GM21447 (cell line): ENCODE data around the gene PDXP.
A peak's percentile ranks its signal among the peaks of the same experiment; 100 is the strongest.

ENCODE experiments used
- ATAC-seq: cut with Tn5 transposase; IDR thresholded peaks from one replicate; pipeline ENCODE4 v1.9.1; 2021; ENCODE audit not compliant: unreplicated experiment

Gene PDXP

DNA sequence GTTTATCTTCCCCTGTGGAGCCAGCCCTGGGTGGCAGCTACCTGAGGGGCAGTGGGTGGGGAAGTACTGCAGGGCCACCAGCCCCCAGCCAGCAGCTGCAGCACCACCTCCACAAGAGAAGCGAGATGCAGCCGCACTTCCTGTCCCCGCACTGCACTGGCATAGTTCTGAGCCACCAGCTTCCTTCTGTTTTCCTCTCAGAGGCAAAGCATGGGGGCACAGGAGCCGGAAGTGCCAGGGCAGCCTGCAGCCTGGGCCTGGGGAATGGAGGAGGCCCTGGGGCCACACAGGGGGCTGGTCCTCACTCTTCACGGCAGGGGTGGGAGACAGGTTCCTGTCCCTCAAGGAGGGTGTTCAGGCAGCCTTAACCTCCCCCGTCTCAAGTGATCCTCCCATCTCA, 31.0 kb upstream of the PDXP start:
- ATAC-seq = no peak

DNA sequence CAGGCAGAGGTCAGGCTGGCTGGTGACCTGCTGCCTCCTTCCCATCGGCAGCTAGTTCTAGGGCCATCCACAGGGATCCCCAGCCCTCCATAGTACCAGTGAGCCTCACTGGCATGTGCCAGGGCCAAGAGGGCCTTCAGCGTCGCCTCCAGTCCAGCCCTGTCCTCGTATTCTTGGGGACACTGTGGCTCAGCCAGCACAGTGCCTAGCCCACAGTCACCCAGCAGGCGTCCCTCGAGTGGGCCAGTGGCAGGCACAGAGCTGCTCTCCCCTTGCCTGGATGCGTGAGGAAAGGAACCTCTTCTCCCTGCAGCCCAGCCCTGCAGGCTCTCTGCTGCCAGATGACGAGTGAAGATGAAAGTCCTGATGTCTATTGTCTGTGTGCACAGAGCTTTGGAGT, 29.7 kb upstream of the PDXP start:
- no peak for ATAC-seq

DNA sequence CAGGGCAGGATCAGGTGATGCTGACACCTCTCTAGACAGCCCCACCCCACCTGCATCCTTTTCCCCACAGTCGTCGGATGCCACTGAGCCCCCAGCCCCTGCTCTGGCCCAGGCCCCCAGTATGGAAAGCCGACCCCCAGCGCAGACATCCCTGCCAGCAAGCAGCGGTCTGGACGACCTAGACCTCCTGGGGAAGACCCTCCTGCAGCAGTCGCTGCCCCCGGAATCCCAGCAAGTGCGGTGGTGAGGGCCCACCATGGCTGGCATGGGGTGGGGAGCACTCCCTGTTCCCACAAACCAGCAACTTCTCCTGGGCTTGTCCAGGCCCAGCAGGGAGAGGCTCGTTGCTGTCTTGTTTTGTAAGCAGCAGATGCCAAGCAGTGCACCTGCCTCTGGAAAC, 28.6 kb upstream of the PDXP start:
- no peak for ATAC-seq

DNA sequence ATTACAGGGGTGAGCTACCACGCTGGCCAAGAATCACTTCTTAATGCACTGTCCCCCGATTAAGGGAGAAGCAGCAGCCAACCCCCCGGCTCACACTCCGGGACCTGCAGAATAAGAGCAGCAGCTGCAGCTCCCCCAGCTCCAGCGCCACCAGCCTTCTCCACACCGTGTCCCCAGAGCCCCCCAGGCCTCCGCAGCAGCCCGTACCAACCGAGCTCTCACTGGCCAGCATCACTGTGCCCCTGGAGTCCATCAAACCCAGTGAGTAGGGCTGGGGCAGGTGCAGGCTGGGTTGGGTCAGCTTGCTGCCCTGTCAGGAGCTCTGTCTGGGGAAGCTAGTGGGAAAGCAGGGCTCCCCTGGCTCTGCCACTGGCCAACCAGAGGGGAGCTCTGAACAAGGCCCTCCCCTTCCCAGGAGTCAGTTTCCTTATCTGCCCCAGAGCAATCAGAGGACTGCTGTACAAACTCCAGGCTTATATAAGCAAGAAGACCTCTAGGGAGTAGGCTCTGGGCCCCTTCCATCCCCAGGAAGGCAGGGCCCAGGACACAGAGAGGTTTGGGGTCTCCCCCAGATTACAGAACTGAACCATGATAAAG, 27.6 kb upstream of the PDXP start:
- no peak for ATAC-seq

DNA sequence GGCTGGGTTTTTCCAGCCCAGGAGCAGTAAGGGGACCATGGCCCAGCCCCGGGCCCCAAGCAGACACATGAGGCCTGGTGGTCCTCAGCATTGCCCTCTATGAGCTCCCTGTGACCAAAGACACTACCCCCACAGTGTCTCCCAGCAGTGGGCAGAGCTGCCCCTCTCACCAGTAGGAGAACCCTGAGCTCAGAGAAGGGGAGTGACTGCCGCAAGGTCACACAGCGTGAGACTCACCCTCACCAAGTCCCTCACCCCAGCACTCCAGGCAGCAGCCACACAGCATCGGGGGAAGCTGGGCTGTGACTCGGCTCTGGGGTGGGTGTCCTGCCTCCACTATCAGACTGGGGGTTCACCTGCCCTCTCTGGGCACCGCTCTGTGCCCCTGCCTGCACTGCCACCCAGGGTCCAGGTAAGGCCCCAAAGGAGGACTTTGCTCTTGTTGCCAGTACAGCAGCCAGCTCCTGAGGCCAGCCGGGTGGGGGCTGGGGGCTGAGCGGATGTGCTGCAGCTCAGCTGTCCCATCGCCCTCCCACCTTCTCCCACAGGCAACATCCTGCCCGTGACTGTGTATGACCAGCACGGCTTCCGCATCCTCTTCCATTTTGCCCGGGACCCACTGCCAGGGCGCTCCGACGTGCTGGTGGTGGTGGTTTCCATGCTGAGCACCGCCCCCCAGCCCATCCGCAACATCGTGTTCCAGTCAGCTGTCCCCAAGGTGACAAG, 26.9 kb upstream of the PDXP start:
- no peak for ATAC-seq

DNA sequence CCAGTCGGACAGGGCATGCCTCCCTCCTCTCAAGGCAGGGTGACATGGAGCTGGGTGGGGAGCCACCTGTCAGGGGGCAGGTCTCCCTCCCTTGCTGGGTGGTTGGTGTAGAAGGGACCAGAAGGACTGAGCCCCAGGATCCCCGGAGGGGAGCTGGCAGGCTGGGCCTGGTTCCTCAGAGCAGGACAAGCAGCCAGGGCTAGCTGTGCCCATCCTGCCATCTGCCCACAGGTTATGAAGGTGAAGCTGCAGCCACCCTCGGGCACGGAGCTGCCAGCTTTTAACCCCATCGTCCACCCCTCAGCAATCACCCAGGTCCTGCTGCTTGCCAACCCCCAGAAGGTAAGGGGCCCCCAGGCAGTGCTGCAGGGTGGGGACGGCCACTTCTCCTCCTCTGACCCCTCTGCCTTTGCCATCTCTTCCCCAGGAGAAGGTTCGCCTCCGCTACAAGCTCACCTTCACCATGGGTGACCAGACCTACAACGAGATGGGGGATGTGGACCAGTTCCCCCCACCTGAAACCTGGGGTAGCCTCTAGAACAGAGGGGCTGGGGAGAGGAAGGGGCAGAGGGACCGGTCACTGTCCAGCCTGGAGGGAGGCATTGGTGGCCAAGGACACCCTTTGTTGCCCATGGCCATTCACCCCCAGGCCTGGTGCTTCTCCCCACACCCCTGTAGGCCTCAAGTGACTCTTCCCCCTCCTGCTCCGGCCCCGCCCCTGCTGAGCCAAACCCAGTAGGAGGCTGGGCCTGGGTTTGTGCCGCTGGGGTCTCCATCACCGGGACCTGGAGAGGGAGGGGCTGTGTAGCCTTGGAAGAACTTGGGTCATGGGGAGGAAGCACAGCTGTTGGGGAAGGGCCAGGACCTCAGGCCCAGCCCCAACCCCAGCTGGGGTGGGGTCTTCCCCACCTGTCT, 26.1 kb upstream of the PDXP start:
- no peak for ATAC-seq

DNA sequence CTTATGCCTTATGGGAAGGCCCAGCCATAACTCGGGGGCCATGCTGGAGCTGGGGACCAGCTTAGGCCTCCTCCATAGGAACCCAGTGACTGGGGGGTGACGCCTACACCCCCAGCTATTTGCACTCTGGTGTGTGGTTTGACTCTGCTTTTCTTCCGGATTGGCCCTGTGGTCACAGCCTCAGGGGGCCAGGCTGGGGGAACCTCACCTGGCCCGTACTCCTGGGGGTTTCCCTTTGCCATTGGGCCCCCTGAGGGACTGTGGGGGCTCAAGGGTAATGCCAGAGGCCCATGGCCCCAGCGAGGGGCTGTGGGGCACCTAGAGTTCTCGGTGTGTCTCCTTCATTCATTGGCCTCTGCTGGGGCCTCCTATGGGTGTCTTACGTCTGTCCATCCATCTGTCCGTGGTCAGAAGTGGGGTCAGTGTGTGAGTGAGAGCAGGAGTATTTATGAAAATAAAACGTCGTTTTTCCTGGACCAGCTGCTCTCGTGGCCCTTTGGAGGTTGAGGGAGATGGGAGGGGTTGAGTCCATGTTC, 25.4 kb upstream of the PDXP start:
- ATAC-seq = peak; percentile 60

DNA sequence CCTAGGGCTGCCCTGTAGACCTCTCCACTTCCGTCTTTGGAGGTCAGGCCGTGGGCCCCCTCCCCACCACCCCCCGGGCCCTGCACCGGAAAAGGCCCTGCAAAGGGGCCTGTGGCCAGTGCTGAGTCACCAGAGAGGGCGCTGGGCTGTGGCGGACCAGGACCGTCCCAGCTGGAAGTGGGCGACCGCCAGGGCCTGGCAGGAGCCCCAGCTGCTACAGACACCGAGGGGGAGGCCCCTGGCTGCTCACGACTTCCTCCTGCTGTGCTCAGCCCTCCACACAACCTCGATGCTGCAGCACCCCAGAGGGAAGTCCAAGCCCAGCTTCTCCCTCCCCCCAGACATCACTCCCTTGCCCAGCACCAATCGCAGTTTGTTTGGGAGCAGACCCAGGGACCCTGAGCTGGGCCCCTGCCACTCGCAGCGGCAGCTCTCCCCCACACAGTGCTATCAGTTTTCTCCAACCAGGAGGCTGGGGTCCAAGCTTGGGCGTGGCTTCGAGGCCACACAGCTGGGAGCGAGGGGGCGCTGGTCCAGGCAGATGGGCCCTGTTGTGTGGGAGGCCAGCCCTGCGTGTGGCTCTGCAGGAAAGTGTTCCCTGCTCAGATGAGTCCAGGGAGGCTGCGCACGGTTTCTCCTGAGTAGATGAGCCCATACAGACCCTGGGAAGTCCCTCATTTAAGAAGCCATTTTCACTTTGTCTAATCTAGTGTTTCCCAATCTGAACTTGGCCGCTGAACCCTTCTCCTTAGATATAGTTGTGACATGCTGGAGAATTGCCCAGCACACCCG, 24.7 kb upstream of the PDXP start:
- peak; percentile 48 for ATAC-seq

DNA sequence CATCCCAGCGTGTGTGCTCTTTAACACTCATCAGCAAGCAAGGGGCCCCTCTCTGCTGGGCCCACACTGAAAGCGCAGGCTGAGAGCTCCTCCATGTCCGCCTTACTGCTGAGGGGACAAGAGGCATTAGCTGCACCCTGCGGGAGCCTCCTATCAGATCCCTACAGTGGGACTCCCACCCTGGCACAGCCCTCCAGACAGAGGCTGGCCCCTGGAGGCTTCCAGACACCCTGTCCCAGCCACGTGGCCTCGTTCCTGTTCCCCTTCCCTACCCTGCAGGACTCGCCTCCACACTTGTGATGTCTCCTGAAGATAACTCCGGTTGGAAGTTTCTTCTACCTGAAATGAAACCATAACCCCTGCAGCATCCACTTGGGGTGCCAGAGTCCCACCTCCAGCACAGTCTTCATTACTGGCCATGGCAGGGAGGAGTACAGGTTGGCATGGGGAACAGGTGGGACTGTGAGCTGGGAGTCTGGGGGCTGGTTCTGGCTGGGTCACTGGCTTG, 24.1 kb upstream of the PDXP start:
- no peak for ATAC-seq

DNA sequence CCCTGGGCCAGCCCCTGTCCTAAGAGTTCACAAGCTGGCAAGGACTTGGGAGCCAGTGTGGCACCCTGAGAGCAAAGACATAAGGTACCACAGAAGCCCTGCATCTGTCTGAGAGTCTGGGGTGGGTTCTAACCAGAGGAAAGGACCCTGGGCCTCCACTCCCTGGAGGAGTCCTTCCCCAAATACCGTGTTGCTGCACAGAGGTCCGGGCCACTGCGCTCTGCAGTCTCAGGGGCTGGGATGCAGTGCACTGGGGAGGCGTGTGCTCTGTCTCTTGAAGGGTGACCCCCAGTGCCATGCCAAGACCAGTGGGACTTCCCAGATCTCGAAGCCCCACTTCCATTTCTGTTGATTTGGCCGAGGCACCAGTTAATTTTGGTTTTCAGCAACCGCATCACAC, 23.4 kb upstream of the PDXP start:
- ATAC-seq = no peak

DNA sequence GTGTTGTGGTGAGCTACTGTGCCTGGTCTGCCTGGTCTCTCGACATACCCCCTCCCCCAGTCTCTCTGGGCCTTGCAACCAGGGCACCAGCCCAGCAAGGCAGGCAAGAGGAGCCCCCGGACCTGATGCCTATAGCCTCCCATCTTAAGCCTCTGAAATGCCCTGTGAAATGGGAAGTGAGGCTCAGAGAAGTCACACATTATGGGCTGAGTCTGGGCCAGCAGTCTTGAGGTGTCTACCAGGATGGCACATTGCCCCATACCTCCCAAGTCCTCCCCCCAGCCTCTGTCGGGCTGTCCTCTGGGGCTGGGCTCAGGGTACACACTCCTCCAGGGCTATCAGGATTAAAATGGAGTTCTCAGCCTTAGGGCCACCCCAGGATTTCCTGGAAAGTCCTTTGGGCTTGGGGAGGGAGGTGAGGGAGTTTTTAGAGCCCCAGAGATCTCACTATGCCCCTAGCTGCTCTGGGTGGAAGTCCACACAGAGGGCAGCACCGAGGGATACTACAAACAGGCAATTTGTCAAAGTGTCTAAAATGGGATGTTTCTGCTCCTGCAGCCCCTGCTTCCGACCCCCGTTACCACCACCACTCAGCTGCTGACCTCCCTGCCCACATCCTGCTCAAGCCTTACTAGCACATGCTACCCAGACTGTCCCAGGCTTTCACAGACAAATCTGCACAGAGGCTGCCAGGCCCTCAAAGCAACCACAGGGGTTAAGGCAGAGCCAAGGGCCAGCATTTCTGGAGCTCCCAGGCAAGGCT, 22.2 kb upstream of the PDXP start:
- no peak for ATAC-seq

DNA sequence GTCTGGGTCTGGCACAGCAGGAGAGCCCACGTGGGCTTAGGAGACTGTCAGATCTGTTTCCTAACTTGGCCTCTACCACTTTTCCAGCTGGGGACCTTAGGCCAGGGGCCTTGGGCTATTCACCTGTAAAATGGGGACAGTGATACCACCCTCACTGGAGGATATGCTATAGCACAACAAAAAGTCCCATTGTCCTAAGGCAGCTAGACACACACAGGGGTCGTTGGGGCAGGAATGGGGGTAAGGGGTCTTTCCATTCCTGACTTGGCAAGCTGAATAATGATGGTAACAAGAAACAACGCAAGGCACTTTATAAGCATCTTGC, 21.6 kb upstream of the PDXP start:
- ATAC-seq = no peak

DNA sequence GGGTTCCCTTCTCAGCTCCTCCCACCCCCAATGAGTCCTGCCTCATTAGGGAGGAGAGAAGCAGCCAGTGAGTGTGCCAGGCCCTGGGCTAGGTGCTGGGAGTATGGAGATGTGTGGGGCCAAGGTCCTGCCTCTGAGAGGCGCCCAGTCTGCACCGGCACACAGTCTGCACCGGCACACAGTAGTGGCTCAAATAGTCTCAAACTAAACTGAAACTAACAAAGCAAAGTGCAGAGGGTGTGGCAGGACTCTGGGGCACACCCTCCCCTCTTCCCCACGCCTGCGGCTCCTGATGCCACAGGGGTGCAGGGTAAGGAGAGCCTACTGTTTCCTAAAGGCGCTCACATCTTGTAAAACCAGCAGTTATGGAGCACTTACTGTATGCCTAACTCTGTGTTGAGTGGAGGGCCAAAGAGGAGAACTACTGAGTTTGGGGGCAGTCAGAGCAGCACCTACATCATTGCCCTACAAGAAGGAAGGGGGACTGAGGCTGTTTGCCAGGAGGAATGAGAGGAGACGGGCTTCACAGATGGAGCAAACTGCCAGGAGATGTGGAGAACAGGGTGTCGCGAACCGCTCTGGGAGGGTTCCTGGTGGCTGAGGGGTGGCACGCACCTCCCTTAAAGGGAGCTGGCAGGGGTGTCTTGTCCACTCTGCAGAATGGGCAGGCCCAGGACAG, 20.0 kb upstream of the PDXP start:
- no peak for ATAC-seq

DNA sequence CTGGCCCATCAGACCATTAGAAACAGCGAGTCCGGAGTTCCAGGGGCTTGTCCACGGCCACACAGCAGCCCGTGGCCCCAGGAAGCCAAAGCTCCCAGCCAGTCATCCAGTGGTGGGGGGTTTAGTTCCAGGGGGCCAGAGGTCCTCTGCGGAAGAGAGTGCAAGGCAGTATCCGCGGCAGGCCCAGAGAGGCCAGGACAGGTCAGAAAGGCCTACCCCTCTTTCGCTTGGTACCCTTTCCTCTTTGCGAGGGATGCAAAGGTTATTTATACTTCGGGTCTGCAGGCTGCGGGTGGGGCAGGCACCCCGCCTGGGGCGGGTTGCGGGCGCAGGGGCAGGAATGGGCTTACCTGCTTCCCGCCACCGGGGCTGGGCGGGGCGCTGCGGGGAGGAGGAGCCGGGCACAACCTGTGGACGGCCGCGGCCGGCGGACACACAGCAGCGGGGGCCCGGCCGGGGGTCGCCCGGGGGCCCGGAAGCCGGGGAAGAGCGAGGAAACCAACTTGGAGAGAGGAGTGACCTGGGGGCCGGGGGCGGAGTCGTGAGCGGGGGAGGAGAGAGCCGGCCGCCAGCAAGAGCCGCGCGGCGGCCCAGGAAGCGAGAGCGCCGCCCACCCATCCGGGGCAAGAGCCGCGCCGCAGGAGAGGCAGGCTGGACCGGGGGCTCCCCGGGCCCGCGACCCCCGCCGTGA, 19.3 kb upstream of the PDXP start, which contains the start of gene SH3BP1:
Gene SH3BP1, plus strand, starts transcription at position 600 of the 691 bp plus-strand sequence. CDS start 119 bp downstream, outside the sequence.
- no peak for ATAC-seq

DNA sequence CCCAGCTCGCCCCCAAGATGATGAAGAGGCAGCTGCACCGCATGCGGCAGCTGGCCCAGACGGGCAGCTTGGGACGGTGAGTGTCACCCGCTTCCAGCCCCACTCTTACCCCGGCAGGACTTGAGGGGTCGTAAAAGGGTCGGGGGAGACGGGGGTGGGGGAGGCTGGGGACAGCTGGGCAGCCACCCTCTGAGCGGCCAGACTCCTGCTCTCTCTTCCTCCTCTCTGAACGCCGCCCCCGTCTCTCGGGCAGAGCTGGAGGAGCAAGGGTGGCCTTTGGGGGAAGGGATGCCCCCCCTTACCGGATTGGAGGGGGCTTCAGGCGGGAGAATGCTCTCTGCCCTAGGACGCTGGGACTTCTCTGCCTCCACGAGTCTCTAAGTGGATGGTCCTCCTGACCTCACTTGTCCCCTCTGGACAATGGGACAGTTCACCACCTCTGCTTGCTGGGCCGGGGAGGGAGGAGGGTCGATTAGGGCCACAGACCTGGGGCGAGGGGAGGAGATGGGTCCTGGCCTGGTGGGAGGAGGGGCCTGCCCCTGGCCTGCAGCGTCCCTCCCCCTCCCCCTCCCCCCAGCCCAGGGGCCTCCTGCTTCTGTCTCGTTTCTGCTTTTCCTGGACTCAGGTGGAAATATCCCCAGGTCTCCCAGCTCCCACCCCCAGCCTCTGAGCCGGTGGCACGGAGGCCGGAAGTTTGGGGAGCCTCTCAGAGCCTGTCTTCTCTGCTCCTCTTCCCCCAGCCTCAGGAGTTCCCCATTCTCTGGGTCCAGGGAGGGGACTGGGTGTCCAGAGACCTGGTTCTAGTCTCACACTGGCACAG, 18.5 kb upstream of the PDXP start:
- ATAC-seq = no peak

DNA sequence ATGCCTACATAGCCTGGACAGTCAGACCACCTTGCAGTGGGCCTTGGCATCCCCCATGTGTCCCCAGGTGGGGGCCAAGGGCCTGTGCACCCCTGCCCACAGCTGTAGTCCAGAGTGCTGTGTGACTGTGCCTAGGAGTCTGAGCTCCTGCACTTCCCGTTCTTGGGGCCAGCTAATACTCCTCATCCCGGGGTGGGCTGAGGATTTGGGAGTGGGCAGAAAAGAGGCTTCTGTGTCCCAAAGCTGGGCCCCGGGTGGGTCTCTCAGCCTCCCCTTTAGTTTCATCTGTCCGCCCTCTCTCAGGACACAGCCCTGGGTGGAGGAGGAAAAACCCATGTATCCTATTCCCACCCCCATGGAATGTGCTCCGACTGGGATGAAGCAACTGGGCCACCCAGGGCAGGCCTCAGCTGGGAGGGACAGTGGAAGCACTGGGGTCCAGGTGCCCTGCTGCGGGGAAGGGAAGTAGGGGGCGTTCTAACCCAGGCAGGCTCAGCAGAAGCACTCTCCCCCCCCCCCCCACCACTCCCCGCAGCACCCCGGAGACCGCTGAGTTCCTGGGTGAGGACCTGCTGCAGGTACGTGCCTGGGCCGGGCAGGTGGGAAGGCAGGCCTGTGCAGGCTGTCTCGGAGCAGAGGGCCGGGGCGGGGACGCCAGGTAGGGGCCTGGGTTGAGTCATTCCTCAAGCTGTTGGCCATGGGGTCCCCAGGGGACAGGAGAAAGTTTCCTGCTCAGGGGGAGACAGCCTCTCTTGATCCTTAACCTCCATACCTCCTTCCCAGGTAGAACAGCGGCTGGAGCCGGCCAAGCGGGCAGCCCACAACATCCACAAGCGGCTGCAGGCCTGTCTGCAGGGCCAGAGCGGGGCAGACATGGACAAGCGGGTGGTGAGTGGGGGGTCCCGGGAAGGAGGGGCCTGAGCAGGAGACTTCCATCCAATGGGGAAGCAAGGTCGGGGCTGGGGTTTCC, 17.6 kb upstream of the PDXP start:
- no peak for ATAC-seq

DNA sequence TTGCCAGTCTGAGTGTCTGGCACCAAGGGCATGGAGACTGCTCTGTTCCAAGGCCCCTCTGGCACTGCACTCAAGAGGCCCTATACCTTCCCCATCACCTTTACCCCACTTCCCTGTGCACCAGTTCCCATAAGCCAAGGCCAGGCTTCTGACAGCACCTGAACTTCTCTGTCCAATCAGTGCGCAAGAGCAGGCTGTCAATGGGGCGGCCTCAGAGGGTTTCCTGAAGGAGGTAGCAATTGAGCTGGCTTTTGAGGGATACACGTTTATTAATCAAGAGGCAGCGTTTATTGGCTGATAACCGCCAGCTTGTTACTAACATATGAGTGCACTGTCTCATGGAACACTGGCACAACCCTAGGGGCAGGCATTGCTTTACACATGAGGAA, 17.0 kb upstream of the PDXP start:
- ATAC-seq = no peak
